H1 (cell line): ENCODE data around the gene TFB2M.

Source experiments
- CHD2 ChIP-seq: IDR thresholded peaks from 2 replicates; pipeline ENCODE4 v1.6.1; 2012; ENCODE audit warnings: low read length, improper control_type of control experiment
- CTCF ChIP-seq, 3 experiments: IDR thresholded peaks; 1 replicate in 2 of 3; 2 replicates in 1 of 3; pipeline versions ENCODE4 v1.5.1 to v1.6.1; 2011; ENCODE audit warnings: low read length in 3 of 3, mild to moderate bottlenecking in 3 of 3, inconsistent platforms in 2 of 3, low read depth in 1 of 3, moderate library complexity in 1 of 3; ENCODE audit not compliant: insufficient read depth in 1 of 3; ENCODE audit errors: control extremely low read depth in 1 of 3
- GABPA ChIP-seq: IDR thresholded peaks from 2 replicates; pipeline ENCODE4 v1.6.1; 2011; ENCODE audit warnings: mild to moderate bottlenecking, low read length, moderate library complexity, borderline replicate concordance; ENCODE audit not compliant: insufficient read depth
- POLR2A ChIP-seq, 2 experiments: IDR thresholded peaks; 1 replicate in 1 of 2; 2 replicates in 1 of 2; pipeline ENCODE4 v1.6.1; 2011; ENCODE audit warnings: low read depth in 2 of 2, low read length in 2 of 2, mild to moderate bottlenecking in 2 of 2; ENCODE audit errors: control extremely low read depth in 1 of 2
- RAD21 ChIP-seq, 2 experiments: IDR thresholded peaks in 1 of 2; conservative IDR thresholded peaks in 1 of 2; 2 replicates each; pipeline ENCODE4 v1.6.1; 2011; ENCODE audit warnings: low read depth in 2 of 2, low read length in 2 of 2, improper control_type of control experiment in 1 of 2, inconsistent platforms in 1 of 2, mild to moderate bottlenecking in 1 of 2, moderate library complexity in 1 of 2
- RNF2 ChIP-seq: fragments of 200-900, 300-1000 bp; sonication (generic); IDR thresholded peaks from 2 replicates; pipeline ENCODE4 v1.7.1; 2016; ENCODE audit warnings: borderline replicate concordance, low read depth, mild to moderate bottlenecking, antibody characterized with exemption, low read length; ENCODE audit not compliant: poor library complexity, severe bottlenecking; ENCODE audit errors: missing control alignments
- TF ChIP-seq, protein P1 (sequence below): IDR thresholded peaks from 2 replicates; pipeline ENCODE4 v1.6.1; 2012; ENCODE audit warnings: inconsistent platforms

DNA sequence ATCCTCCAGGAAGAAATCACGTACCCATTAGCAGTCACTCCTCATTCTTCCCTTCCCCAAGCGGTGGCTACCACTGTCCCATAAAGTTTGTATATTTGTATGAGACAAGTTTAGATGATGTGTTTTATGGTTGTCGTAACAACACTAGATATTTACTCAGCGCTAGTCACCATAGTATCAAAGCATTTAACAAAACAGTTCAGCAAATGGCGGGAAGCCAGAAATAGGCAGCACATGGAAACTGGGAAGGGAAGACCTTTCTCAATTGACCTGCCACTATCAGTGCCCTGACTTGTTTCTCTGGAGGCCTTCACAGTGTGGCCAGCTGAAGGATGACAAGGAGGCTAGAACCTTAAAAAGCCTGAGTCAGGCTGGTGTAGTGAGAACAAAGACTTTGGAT, 31.3 kb upstream of the TFB2M start:
- no peak for TF ChIP-seq CTCF (IDR thresholded peaks at IDR 0.05; ENCODE audit: control extremely low read depth in 1 of 3, insufficient read depth in 1 of 3, low read depth in 1 of 3, low read length in 3 of 3)
- no peak for TF ChIP-seq CHD2
- TF ChIP-seq POLR2A (IDR thresholded peaks at IDR 0.05; ENCODE audit: control extremely low read depth in 1 of 2, low read depth in 2 of 2, low read length in 2 of 2), result no peak
- TF ChIP-seq RNF2, result no peak
- no peak for TF ChIP-seq GABPA
- TF ChIP-seq, protein P1, sequence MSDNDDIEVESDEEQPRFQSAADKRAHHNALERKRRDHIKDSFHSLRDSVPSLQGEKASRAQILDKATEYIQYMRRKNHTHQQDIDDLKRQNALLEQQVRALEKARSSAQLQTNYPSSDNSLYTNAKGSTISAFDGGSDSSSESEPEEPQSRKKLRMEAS, result no peak
- no peak for TF ChIP-seq RAD21 (IDR thresholded peaks at IDR 0.05 in 1 of 2, conservative IDR thresholded peaks at IDR 0.05 in 1 of 2; ENCODE audit: low read depth in 2 of 2, low read length in 2 of 2)
